ENCODE measurements around the gene MYBPC2. TPM values are rescaled to one million over a fixed set of nuclear protein-coding genes. Genes with fewer than 3 reads are reported as not detected.
A peak's percentile ranks its signal among the peaks of the same experiment; 100 is the strongest.

The MYBPC2 gene
- polyA plus RNA-seq, 6 donors from 2014 or later, result 0.44 to 6.6 (median 1.2) TPM; not detected in 1

GRCh38 chr19:50476224-50476906 is 43.7 kb downstream of the MYBPC2 start, which contains the start of the genes EMC10 and GARIN5A:
TSS of gene EMC10 (plus strand) at chr19:50476507. CDS start at chr19:50476545, 38 bp downstream.
TSS of gene GARIN5A (minus strand) at chr19:50476848. CDS start at chr19:50476388, 460 bp downstream.
- H3K36me3 Mint-ChIP-seq, result peaks cover 0 to 14% of the 10 kb centered on the region in 2 donors
- peak; percentile 93 to 95 for ATAC-seq (ENCODE audit: low read depth in 2 of 2)
- peak; percentile 97 for DNase-seq
- H3K27ac Mint-ChIP-seq, result peak within 1 kb of the TSS; percentile 93 to 99 (median 99)
- H3K27me3 Mint-ChIP-seq, result no peaks in the 10 kb centered on the region
- peaks cover 29 to 46% (median 33%) of the 10 kb centered on the region in 3 donors for H3K4me1 Mint-ChIP-seq
- H3K4me3 Mint-ChIP-seq, result peak within 1 kb of the TSS; percentile 96 to 99 (median 98)
- H3K9me3 Mint-ChIP-seq, result peaks cover 0 to 4% (median 0%) of the 10 kb centered on the region in 7 donors

GRCh38 chr19:50476907-50477238 is 44.2 kb downstream of the MYBPC2 start:
- ATAC-seq (ENCODE audit: low read depth in 2 of 2) (no peak), DNase-seq (no peak)
- H3K9me3 Mint-ChIP-seq, result peaks cover 0 to 4% (median 0%) of the 10 kb centered on the region in 7 donors
- peaks cover 29 to 46% (median 34%) of the 10 kb centered on the region in 3 donors for H3K4me1 Mint-ChIP-seq
- peak overlapping the region; percentile 96 to 99 (median 98) for H3K4me3 Mint-ChIP-seq
- H3K36me3 Mint-ChIP-seq, result peaks cover 0 to 14% of the 10 kb centered on the region in 2 donors
- H3K27me3 Mint-ChIP-seq, result no peaks in the 10 kb centered on the region
- peak overlapping the region; percentile 93 to 99 (median 98) for H3K27ac Mint-ChIP-seq

- peaks cover 0 to 15% of the 10 kb centered on the region in 2 donors for H3K36me3 Mint-ChIP-seq
- H3K4me3 Mint-ChIP-seq, result peak overlapping the region; percentile 96 to 99 (median 98)
- ATAC-seq (ENCODE audit: low read depth in 2 of 2) (no peak), DNase-seq (no peak)
- H3K27ac Mint-ChIP-seq, result peak overlapping the region in 4 of 6 donors; percentile 57 to 93 (median 78)
- H3K27me3 Mint-ChIP-seq, result no peaks in the 10 kb centered on the region
- peaks cover 29 to 46% (median 37%) of the 10 kb centered on the region in 3 donors for H3K4me1 Mint-ChIP-seq
- peaks cover 0 to 4% (median 0%) of the 10 kb centered on the region in 7 donors for H3K9me3 Mint-ChIP-seq
Observed at GRCh38 chr19:50477751-50478515, 45.2 kb downstream of the MYBPC2 start.

- Mint-ChIP-seq H3K9me3 (peaks cover 0 to 4% (median 0%) of the 10 kb centered on the region in 7 donors), H3K27ac (peak overlapping the region in 3 of 6 donors; percentile 51 to 66 (median 61)), H3K27me3 (no peaks in the 10 kb centered on the region), H3K4me1 (peaks cover 29 to 46% (median 37%) of the 10 kb centered on the region in 3 donors), H3K36me3 (peaks cover 0 to 21% of the 10 kb centered on the region in 2 donors), H3K4me3 (peak overlapping the region in 6 of 8 donors; percentile 10 to 71 (median 18))
- DNase-seq (no peak), ATAC-seq (ENCODE audit: low read depth in 2 of 2) (no peak)
Observed at GRCh38 chr19:50478901-50479715, 46.4 kb downstream of the MYBPC2 start.

- peak overlapping the region in 1 of 8 donors; percentile 71 for H3K4me3 Mint-ChIP-seq
- peaks cover 29 to 43% (median 37%) of the 10 kb centered on the region in 3 donors for H3K4me1 Mint-ChIP-seq
- peaks cover 0 to 4% (median 0%) of the 10 kb centered on the region in 7 donors for H3K9me3 Mint-ChIP-seq
- H3K27ac Mint-ChIP-seq, result no peak overlapping the region
- peaks cover 0 to 21% of the 10 kb centered on the region in 2 donors for H3K36me3 Mint-ChIP-seq
- no peak for ATAC-seq (ENCODE audit: low read depth in 2 of 2)
- no peaks in the 10 kb centered on the region for H3K27me3 Mint-ChIP-seq
- DNase-seq, result no peak
Observed at GRCh38 chr19:50479761-50480251, 47.1 kb downstream of the MYBPC2 start.

- H3K4me1 Mint-ChIP-seq, result peaks cover 29 to 37% (median 36%) of the 10 kb centered on the region in 3 donors
- H3K27ac Mint-ChIP-seq, result peak overlapping the region in 2 of 6 donors; percentile 58 to 67
- H3K9me3 Mint-ChIP-seq, result peaks cover 0 to 2% (median 0%) of the 10 kb centered on the region in 7 donors
- no peaks in the 10 kb centered on the region for H3K27me3 Mint-ChIP-seq
- H3K36me3 Mint-ChIP-seq, result peaks cover 0 to 21% of the 10 kb centered on the region in 2 donors
- DNase-seq, result no peak
- H3K4me3 Mint-ChIP-seq, result no peak overlapping the region
- ATAC-seq (ENCODE audit: low read depth in 2 of 2), result no peak
Observed at GRCh38 chr19:50480281-50481111, 47.8 kb downstream of the MYBPC2 start.

GRCh38 chr19:50481351-50482149 is 48.9 kb downstream of the MYBPC2 start:
- DNase-seq (no peak), ATAC-seq (ENCODE audit: low read depth in 2 of 2) (no peak)
- Mint-ChIP-seq H3K36me3 (peaks cover 0 to 21% of the 10 kb centered on the region in 2 donors), H3K9me3 (no peaks in the 10 kb centered on the region), H3K4me1 (peaks cover 26 to 33% (median 31%) of the 10 kb centered on the region in 3 donors), H3K4me3 (peak overlapping the region in 1 of 8 donors; percentile 25), H3K27ac (peak overlapping the region in 2 of 6 donors; percentile 32 to 58), H3K27me3 (no peaks in the 10 kb centered on the region)

- Mint-ChIP-seq H3K27me3 (peaks cover 0 to under 1% (median 0%) of the 10 kb centered on the region in 3 donors), H3K27ac (peak overlapping the region in 4 of 6 donors; percentile 11 to 88 (median 66)), H3K4me3 (peak overlapping the region in 1 of 8 donors; percentile 30), H3K9me3 (no peaks in the 10 kb centered on the region), H3K4me1 (peaks cover 24 to 35% (median 24%) of the 10 kb centered on the region in 3 donors), H3K36me3 (peaks cover 0 to 21% of the 10 kb centered on the region in 2 donors)
- no peak for DNase-seq
- ATAC-seq (ENCODE audit: low read depth in 2 of 2), result no peak
Observed at GRCh38 chr19:50482271-50482855, 49.7 kb downstream of the MYBPC2 start.

GRCh38 chr19:50482916-50483315 is 50.2 kb downstream of the MYBPC2 start:
- peak overlapping the region in 1 of 6 donors; percentile 16 for H3K27ac Mint-ChIP-seq

GRCh38 chr19:50485284-50485955 is 52.7 kb downstream of the MYBPC2 start:
- no peak for ATAC-seq (ENCODE audit: low read depth in 2 of 2)
- Mint-ChIP-seq H3K36me3 (peaks cover 0 to 32% of the 10 kb centered on the region in 2 donors), H3K27me3 (peaks cover 0 to 7% (median 0%) of the 10 kb centered on the region in 3 donors), H3K27ac (peak overlapping the region in 5 of 6 donors; percentile 44 to 86 (median 68)), H3K4me3 (no peak overlapping the region), H3K9me3 (no peaks in the 10 kb centered on the region), H3K4me1 (peaks cover 28 to 48% (median 29%) of the 10 kb centered on the region in 3 donors)
- no peak for DNase-seq

More at GRCh38 chr19:50482916-50483315, 50.2 kb downstream of the MYBPC2 start:
- H3K4me3 Mint-ChIP-seq, result peak overlapping the region in 2 of 8 donors; percentile 29 to 30
- no peak for DNase-seq
- peaks cover 0 to 21% of the 10 kb centered on the region in 2 donors for H3K36me3 Mint-ChIP-seq
- H3K9me3 Mint-ChIP-seq, result no peaks in the 10 kb centered on the region
- no peak for ATAC-seq (ENCODE audit: low read depth in 2 of 2)
- H3K4me1 Mint-ChIP-seq, result peaks cover 22 to 35% (median 24%) of the 10 kb centered on the region in 3 donors
- peaks cover 0 to 6% (median 0%) of the 10 kb centered on the region in 3 donors for H3K27me3 Mint-ChIP-seq
